WTC11 (cell line): ENCODE results near the gene RAB40B.

Source experiments
- FOXJ3 ChIP-seq: sonication (generic); formaldehyde crosslinking; IDR thresholded peaks from 2 replicates; pipeline ENCODE4 v1.9.0; 2021; ENCODE audit warnings: missing genetic modification reagents, mild to moderate bottlenecking, borderline replicate concordance
- JUN ChIP-seq: sonication (generic); formaldehyde crosslinking; IDR thresholded peaks from 2 replicates; pipeline ENCODE4 v1.8.0; 2023; ENCODE audit warnings: mild to moderate bottlenecking, missing genetic modification reagents
- SP1 ChIP-seq: sonication (generic); formaldehyde crosslinking; conservative IDR thresholded peaks from 2 replicates; pipeline ENCODE4 v1.8.1; 2022; ENCODE audit warnings: missing genetic modification reagents
- ZNF423 ChIP-seq: fragments of 250-450 bp; sonication (Bioruptor Pico); IDR thresholded peaks from 2 replicates; pipeline ENCODE4 v2.1.2; 2022; ENCODE audit warnings: mild to moderate bottlenecking, moderate library complexity
- TF ChIP-seq, protein P1 (sequence below): fragments of 200-600 bp; IDR thresholded peaks from 2 replicates; pipeline ENCODE4 v1.8.0; 2022; ENCODE audit warnings: antibody characterized with exemption
- TF ChIP-seq, protein P2 (sequence below): sonication (generic); formaldehyde crosslinking; conservative IDR thresholded peaks from 2 replicates; pipeline ENCODE4 v1.8.1; 2023; ENCODE audit warnings: mild to moderate bottlenecking, low read depth, missing genetic modification reagents, moderate library complexity
- TF ChIP-seq, protein P3 (sequence below): sonication (generic); formaldehyde crosslinking; IDR thresholded peaks from 2 replicates; pipeline ENCODE4 v1.8.1; 2023; ENCODE audit warnings: mild to moderate bottlenecking, missing genetic modification reagents, borderline replicate concordance
- TF ChIP-seq, protein P4 (sequence below): sonication (generic); formaldehyde crosslinking; IDR thresholded peaks from 2 replicates; pipeline ENCODE4 v1.8.0; 2022; ENCODE audit warnings: mild to moderate bottlenecking, missing genetic modification reagents
- TF ChIP-seq, protein P5 (sequence below): sonication (generic); formaldehyde crosslinking; IDR thresholded peaks from 2 replicates; pipeline ENCODE4 v1.8.0; 2022; ENCODE audit warnings: mild to moderate bottlenecking, missing genetic modification reagents

DNA sequence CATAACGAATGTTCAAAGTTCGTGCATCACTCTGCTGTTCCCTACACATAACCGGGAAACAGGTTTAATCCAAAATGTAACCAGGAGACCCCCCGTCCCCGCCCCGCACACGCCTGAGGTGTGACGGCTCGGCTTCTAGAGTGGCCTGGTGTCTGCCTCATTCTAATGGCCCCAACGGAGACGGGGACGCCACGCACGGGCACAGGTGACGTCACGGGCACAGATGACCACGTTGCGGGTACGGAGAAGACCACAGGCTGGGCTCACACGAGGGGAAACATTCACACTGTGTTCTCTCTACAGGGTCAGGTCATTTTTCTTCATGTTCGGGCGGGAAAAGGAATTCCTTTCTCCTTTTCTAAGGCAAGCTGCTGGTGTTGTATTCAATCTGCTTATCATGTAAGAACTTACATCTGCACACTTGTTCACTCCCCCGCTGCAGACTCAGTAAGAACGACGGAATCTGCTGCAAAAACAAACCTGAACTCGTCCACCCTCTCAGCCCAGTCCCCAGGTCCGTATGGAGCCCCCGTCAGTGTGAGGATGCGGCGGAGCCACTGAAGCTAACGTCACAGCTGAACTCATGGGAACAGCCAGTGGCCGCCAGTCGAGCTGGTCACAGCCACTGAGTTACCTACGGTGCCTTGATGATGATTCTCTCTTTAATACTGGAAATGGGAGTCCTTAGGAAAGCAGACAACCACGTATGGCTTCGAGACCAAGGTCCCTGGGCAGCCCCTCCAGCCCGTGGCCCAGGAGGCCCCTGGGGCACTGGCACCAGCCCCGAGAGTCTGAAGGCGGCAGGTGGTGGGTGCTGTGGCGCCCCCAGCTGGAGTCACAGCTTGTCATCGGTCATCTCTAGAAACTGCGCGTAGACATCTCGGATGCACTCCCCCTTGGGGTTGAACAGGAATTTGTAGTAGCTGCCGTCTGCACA, 83.1 kb downstream of the RAB40B start:
- TF ChIP-seq, protein P1, sequence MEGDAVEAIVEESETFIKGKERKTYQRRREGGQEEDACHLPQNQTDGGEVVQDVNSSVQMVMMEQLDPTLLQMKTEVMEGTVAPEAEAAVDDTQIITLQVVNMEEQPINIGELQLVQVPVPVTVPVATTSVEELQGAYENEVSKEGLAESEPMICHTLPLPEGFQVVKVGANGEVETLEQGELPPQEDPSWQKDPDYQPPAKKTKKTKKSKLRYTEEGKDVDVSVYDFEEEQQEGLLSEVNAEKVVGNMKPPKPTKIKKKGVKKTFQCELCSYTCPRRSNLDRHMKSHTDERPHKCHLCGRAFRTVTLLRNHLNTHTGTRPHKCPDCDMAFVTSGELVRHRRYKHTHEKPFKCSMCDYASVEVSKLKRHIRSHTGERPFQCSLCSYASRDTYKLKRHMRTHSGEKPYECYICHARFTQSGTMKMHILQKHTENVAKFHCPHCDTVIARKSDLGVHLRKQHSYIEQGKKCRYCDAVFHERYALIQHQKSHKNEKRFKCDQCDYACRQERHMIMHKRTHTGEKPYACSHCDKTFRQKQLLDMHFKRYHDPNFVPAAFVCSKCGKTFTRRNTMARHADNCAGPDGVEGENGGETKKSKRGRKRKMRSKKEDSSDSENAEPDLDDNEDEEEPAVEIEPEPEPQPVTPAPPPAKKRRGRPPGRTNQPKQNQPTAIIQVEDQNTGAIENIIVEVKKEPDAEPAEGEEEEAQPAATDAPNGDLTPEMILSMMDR = no peak; the same call in 1 of the 2 replicates
- TF ChIP-seq ZNF423 (CRISPR knock-in tag) (no peak), SP1 (no peak), JUN (CRISPR knock-in tag) (no peak), FOXJ3 (CRISPR knock-in tag) (no peak)
- TF ChIP-seq, protein P2, sequence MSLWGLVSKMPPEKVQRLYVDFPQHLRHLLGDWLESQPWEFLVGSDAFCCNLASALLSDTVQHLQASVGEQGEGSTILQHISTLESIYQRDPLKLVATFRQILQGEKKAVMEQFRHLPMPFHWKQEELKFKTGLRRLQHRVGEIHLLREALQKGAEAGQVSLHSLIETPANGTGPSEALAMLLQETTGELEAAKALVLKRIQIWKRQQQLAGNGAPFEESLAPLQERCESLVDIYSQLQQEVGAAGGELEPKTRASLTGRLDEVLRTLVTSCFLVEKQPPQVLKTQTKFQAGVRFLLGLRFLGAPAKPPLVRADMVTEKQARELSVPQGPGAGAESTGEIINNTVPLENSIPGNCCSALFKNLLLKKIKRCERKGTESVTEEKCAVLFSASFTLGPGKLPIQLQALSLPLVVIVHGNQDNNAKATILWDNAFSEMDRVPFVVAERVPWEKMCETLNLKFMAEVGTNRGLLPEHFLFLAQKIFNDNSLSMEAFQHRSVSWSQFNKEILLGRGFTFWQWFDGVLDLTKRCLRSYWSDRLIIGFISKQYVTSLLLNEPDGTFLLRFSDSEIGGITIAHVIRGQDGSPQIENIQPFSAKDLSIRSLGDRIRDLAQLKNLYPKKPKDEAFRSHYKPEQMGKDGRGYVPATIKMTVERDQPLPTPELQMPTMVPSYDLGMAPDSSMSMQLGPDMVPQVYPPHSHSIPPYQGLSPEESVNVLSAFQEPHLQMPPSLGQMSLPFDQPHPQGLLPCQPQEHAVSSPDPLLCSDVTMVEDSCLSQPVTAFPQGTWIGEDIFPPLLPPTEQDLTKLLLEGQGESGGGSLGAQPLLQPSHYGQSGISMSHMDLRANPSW = no peak
- TF ChIP-seq, protein P3, sequence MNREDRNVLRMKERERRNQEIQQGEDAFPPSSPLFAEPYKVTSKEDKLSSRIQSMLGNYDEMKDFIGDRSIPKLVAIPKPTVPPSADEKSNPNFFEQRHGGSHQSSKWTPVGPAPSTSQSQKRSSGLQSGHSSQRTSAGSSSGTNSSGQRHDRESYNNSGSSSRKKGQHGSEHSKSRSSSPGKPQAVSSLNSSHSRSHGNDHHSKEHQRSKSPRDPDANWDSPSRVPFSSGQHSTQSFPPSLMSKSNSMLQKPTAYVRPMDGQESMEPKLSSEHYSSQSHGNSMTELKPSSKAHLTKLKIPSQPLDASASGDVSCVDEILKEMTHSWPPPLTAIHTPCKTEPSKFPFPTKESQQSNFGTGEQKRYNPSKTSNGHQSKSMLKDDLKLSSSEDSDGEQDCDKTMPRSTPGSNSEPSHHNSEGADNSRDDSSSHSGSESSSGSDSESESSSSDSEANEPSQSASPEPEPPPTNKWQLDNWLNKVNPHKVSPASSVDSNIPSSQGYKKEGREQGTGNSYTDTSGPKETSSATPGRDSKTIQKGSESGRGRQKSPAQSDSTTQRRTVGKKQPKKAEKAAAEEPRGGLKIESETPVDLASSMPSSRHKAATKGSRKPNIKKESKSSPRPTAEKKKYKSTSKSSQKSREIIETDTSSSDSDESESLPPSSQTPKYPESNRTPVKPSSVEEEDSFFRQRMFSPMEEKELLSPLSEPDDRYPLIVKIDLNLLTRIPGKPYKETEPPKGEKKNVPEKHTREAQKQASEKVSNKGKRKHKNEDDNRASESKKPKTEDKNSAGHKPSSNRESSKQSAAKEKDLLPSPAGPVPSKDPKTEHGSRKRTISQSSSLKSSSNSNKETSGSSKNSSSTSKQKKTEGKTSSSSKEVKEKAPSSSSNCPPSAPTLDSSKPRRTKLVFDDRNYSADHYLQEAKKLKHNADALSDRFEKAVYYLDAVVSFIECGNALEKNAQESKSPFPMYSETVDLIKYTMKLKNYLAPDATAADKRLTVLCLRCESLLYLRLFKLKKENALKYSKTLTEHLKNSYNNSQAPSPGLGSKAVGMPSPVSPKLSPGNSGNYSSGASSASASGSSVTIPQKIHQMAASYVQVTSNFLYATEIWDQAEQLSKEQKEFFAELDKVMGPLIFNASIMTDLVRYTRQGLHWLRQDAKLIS (CRISPR knock-in tag) = no peak
- TF ChIP-seq, protein P4, sequence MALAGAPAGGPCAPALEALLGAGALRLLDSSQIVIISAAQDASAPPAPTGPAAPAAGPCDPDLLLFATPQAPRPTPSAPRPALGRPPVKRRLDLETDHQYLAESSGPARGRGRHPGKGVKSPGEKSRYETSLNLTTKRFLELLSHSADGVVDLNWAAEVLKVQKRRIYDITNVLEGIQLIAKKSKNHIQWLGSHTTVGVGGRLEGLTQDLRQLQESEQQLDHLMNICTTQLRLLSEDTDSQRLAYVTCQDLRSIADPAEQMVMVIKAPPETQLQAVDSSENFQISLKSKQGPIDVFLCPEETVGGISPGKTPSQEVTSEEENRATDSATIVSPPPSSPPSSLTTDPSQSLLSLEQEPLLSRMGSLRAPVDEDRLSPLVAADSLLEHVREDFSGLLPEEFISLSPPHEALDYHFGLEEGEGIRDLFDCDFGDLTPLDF (CRISPR knock-in tag) = no peak
- TF ChIP-seq, protein P5, sequence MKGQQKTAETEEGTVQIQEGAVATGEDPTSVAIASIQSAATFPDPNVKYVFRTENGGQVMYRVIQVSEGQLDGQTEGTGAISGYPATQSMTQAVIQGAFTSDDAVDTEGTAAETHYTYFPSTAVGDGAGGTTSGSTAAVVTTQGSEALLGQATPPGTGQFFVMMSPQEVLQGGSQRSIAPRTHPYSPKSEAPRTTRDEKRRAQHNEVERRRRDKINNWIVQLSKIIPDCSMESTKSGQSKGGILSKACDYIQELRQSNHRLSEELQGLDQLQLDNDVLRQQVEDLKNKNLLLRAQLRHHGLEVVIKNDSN = no peak
